OCI-LY1 (cell line): ENCODE data around the gene TSGA10.

Experiments
- EZH2 ChIP-seq: fragments of 200-600 bp; sonication (generic), shearing (Covaris generic); IDR thresholded peaks from 2 replicates; pipeline ENCODE4 v1.8.0; 2017; ENCODE audit warnings: borderline replicate concordance, mixed run types, mild to moderate bottlenecking, antibody characterized with exemption, low read length, moderate library complexity, mixed read lengths
- TF ChIP-seq, protein P1 (sequence below): fragments of 200-600 bp; sonication (generic), shearing (Covaris generic); IDR thresholded peaks from 2 replicates; pipeline ENCODE4 v1.5.1; 2017; ENCODE audit warnings: mild to moderate bottlenecking, antibody characterized with exemption, low read length, moderate library complexity, mixed read lengths

DNA sequence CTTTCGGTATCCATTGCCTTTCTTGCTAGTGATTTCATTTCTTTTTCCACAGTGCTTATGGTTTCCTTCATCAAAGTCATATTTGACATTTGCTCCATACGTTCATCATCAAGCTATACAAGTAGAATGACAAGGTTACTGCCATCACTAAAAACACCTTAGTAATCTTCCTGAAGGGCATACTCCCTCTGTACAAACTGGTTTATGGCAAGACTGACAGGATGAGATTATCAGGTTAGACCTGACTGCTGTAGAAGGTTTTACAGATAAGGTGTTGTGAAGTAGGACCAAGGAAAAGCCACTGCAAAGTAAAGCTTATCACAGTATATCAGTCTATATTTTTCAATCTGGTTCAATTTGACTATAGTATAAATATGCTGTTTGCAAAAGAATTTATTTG, 50.7 kb downstream of the TSGA10 start:
- TF ChIP-seq, protein P1, sequence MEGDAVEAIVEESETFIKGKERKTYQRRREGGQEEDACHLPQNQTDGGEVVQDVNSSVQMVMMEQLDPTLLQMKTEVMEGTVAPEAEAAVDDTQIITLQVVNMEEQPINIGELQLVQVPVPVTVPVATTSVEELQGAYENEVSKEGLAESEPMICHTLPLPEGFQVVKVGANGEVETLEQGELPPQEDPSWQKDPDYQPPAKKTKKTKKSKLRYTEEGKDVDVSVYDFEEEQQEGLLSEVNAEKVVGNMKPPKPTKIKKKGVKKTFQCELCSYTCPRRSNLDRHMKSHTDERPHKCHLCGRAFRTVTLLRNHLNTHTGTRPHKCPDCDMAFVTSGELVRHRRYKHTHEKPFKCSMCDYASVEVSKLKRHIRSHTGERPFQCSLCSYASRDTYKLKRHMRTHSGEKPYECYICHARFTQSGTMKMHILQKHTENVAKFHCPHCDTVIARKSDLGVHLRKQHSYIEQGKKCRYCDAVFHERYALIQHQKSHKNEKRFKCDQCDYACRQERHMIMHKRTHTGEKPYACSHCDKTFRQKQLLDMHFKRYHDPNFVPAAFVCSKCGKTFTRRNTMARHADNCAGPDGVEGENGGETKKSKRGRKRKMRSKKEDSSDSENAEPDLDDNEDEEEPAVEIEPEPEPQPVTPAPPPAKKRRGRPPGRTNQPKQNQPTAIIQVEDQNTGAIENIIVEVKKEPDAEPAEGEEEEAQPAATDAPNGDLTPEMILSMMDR = no peak
- TF ChIP-seq EZH2 = no peak
